NCI-H524 treated with DMSO at 0.1 percent for 48 hours (cell line): ENCODE data around the gene BAIAP3.

ENCODE experiments used
- DNase-seq: peaks from one replicate; lab custom pipeline; 2025; lab: John Stamatoyannopoulos, UW

The BAIAP3 gene

GRCh38 chr16:1332618-1333148, 762 bp upstream of the BAIAP3 start:
- DNase-seq: no peak

GRCh38 chr16:1333854-1334700, 632 bp downstream of the BAIAP3 start:
- DNase-seq: no peak

- DNase-seq: no peak
Observed at GRCh38 chr16:1334739-1335138, 1.3 kb downstream of the BAIAP3 start.

- DNase-seq: no peak
Observed at GRCh38 chr16:1335211-1335971, 1.9 kb downstream of the BAIAP3 start.

GRCh38 chr16:1335996-1336395, 2.6 kb downstream of the BAIAP3 start:
- DNase-seq: no peak

GRCh38 chr16:1336619-1337018, 3.2 kb downstream of the BAIAP3 start:
- no peak for DNase-seq

- DNase-seq: no peak
Observed at GRCh38 chr16:1337486-1337885, 4.0 kb downstream of the BAIAP3 start.

GRCh38 chr16:1338119-1338730, 4.8 kb downstream of the BAIAP3 start:
- DNase-seq: no peak

- no peak for DNase-seq
Observed at GRCh38 chr16:1338855-1339675, 5.6 kb downstream of the BAIAP3 start.

- no peak for DNase-seq
Observed at GRCh38 chr16:1340730-1341494, 7.5 kb downstream of the BAIAP3 start.

- no peak for DNase-seq
Observed at GRCh38 chr16:1341495-1342420, 8.3 kb downstream of the BAIAP3 start.

- DNase-seq: peak; percentile 99
Observed at GRCh38 chr16:1342526-1343427, 9.3 kb downstream of the BAIAP3 start.

GRCh38 chr16:1343428-1344242, 10.2 kb downstream of the BAIAP3 start:
- no peak for DNase-seq

GRCh38 chr16:1344499-1344898, 11.1 kb downstream of the BAIAP3 start:
- no peak for DNase-seq

- DNase-seq: no peak
Observed at GRCh38 chr16:1345087-1345486, 11.6 kb downstream of the BAIAP3 start.

- DNase-seq: no peak
Observed at GRCh38 chr16:1345651-1346421, 12.4 kb downstream of the BAIAP3 start.
